HG03025 (cell line): ENCODE measurements around the gene DHFR2.

Experiments
- ATAC-seq: cut with Tn5 transposase; IDR thresholded peaks from one replicate; pipeline ENCODE4 v1.9.1; 2021; ENCODE audit warnings: mild to moderate bottlenecking, moderate library complexity; ENCODE audit not compliant: unreplicated experiment, low FRiP score

The DHFR2 gene

GRCh38 chr3:94008253-94008652, 54.5 kb downstream of the DHFR2 start:
- no peak for ATAC-seq
